Bone marrow (tissue), 2 donors: ENCODE measurements around the gene SCAMP1.
A peak's percentile ranks its signal among the peaks of the same experiment; 100 is the strongest.

Experiments used
- DNase-seq, 2 donors: peaks; one replicate each; lab custom pipeline; 2025; lab: John Stamatoyannopoulos, UW

The SCAMP1 gene

DNA sequence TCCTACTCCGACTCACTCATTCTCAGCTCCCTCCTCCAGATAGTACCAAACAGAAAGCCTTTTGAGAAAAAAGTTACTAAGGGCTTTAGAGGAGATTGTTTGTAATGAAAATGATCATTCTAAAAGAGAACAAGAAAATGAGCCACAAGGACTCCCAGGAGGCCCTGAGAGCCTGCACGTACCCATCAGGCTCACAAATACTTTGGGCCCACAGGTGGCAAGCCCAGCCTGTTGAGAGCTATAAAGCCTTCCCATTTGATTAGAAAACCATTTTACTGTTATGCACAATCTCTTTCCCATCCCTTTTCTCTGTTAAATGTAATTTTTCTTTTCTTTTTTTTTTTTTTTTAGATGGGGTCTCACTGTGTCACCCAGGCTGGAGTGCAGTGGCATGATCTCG lies 152.0 kb downstream of the SCAMP1 start:
- no peak for DNase-seq

DNA sequence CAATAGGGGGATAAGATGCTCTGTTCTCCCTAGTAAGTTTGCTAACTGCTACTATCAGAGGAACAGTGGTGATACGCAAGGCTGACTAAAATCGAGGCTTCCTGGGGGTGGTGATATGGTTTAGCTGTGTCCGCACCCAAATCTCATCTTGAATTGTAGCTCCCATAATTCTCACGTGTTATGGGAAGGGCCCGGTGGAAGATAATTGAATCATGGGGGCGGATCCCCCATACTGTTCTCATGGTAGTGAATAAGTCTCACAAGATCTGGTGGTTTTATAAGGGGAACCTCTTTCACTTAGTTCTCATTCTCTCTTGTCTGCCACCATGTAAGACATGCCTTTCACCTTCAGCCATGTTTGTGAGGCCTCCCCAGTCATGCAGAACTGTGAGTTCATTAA lies 153.0 kb downstream of the SCAMP1 start:
- DNase-seq: no peak

- DNase-seq: no peak
Measured at GRCh38 chr5:78514427-78515330, 154.3 kb downstream of the SCAMP1 start.

GRCh38 chr5:78515670-78516069 lies 155.3 kb downstream of the SCAMP1 start:
- DNase-seq: no peak

GRCh38 chr5:78518365-78519197 lies 158.2 kb downstream of the SCAMP1 start:
- no peak for DNase-seq

- DNase-seq: no peak
Measured at GRCh38 chr5:78519198-78519941, 159.0 kb downstream of the SCAMP1 start.

DNA sequence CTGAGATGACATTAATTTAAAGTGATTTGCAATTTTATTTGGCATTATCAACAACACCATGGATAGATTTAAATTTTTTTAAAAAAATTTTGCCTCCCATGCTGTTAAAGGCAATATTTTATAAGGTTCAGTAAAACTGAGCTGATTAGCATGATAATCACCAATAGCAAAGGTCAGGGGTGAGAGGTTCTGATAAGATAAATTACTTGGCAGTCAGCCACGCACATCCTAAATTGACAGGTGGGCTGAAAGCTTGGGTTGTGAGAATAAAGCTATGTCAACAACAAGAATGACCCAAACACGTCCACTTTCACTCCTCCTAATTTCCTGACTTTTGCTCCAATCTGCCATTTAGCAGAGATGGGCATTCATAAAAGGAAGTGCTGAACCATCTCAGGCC lies 161.0 kb downstream of the SCAMP1 start:
- no peak for DNase-seq

DNA sequence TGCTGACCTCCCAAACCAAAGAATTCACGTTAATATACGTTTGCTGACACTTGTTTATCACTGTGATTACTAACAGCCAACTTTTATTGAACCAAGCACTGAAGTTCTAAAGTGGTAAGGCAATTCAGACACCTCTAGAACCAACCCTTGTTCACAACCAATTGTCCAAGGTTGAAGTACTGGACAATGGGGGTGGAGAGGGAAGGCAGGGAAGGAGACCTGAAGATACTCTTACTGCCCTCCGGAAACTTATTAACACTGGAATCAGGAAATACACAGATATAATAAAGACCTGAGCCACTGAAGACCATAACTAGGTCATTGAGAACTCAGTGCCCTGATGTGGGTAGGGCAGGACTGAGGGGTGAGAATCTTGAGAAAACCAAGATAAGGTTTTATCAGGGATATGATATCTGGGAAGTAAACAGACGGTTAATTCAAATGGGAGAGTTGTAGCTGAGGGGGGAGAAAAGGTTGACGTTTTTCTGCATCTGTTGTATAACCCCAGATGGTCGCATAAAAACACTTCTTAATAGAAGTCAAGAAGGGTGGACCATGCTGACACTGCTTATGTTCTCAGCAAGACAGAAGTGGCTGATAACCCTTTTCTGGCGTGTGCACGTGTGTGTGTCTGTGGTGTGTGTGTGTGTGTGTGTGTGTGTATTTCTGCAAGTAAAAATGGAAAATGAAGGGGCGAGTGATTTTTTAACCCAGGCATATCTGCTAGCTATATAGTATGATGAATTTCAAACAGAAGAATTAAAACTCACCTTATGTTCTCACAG lies 162.3 kb downstream of the SCAMP1 start:
- DNase-seq: no peak

DNA sequence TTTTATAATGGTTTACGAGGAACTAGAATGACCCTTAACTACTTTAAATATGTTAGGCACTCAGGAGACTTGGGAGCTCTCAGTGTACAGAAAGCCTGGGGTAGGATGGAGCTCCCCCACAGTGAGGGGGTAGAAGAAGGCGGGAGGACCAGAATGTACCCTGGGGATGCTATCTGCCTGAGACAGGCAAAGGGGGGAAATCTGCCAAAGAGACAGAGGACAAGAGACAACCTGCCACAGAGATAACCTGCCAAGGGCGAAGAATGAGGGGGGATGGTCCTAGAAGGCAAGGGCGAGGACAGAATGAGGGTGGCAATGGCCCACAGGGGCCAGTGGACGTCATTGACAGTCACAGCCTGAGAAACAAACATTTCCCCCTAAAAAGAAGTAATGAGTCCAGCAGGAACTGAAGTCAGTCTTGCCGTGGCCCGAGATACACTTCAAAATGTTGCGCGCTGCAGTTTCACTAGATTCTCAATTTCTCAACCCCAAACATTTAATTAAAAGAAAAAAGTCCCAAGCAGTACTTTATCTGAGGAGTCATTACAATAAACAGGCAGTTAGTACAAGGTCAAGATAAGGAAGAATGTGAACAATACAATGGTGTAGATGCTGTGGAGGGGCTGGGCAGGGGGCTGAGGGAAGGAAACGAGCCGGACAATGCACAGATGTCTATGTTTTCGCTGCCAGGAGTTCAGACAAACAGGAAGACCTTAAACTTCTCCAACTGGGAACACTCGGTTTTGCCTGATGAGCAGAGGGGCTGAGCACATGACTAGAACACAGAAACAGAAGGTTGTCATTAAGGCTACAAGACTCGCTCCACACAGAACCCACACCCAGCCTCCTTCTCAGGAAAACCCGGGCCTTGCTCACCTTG lies 163.1 kb downstream of the SCAMP1 start:
- DNase-seq: no peak

- DNase-seq: peak in 1 of 2 donors; percentile 20
Measured at GRCh38 chr5:78526049-78526525, 165.7 kb downstream of the SCAMP1 start.

- DNase-seq: peak in 1 of 2 donors; percentile 58
Measured at GRCh38 chr5:78527054-78527859, 166.8 kb downstream of the SCAMP1 start.

- DNase-seq: no peak
Measured at GRCh38 chr5:78527925-78528324, 167.5 kb downstream of the SCAMP1 start.
